ENCODE measurements around the gene MGARP.
"Not testable (repeated sequence)": the region's sequence is repeated elsewhere in the genome, so short reads cannot be mapped to it uniquely, and the experiment has no call there.

The MGARP gene

GRCh38 chr4:139279760-139280620 is at the start of gene MGARP:
Gene MGARP (minus strand): TSS chr4:139280225. CDS start chr4:139280158, 67 bp downstream.
- no peak for FAIRE-seq

- FAIRE-seq, result no peak
These were observed 49.7 kb upstream of the MGARP start for GRCh38 chr4:139329665-139330200.

GRCh38 chr4:139324620-139325019 is 44.6 kb upstream of the MGARP start:
- no peak for FAIRE-seq

- not testable (repeated sequence) for FAIRE-seq
These were observed 42.5 kb upstream of the MGARP start for GRCh38 chr4:139322541-139322940.

- not testable (repeated sequence) for FAIRE-seq
These were observed 42.0 kb upstream of the MGARP start for GRCh38 chr4:139322070-139322469.

GRCh38 chr4:139319571-139319970 is 39.5 kb upstream of the MGARP start:
- no peak for FAIRE-seq

- no peak for FAIRE-seq
These were observed 37.6 kb upstream of the MGARP start for GRCh38 chr4:139317635-139318034.

- FAIRE-seq, result no peak
These were observed 36.7 kb upstream of the MGARP start for GRCh38 chr4:139316733-139317132.

- FAIRE-seq, result no peak
These were observed 35.2 kb upstream of the MGARP start for GRCh38 chr4:139315221-139315675.

GRCh38 chr4:139314047-139314800 is 34.2 kb upstream of the MGARP start:
- no peak for FAIRE-seq

GRCh38 chr4:139313414-139313813 is 33.4 kb upstream of the MGARP start:
- not testable (repeated sequence) for FAIRE-seq

- no peak for FAIRE-seq
These were observed 32.7 kb upstream of the MGARP start for GRCh38 chr4:139312552-139313332.

- no peak for FAIRE-seq
These were observed 31.9 kb upstream of the MGARP start for GRCh38 chr4:139311909-139312308.

- no peak for FAIRE-seq
These were observed 24.9 kb upstream of the MGARP start for GRCh38 chr4:139304920-139305319.

- no peak for FAIRE-seq
These were observed 22.0 kb upstream of the MGARP start, which contains the start of gene NDUFC1 for GRCh38 chr4:139301821-139302611. Gene NDUFC1 (minus strand): TSS chr4:139302477. CDS start chr4:139295798, 6,679 bp downstream.

GRCh38 chr4:139301113-139301820 is 21.2 kb upstream of the MGARP start, which contains the start of gene NAA15:
Gene NAA15 (plus strand): TSS chr4:139301505. CDS start chr4:139301778, 273 bp downstream.
- FAIRE-seq, result peak; percentile 94

- FAIRE-seq, result no peak
These were observed 20.5 kb upstream of the MGARP start for GRCh38 chr4:139300431-139301112.

- no peak for FAIRE-seq
These were observed 19.5 kb upstream of the MGARP start for GRCh38 chr4:139299536-139299935.

- no peak for FAIRE-seq
These were observed 17.0 kb upstream of the MGARP start for GRCh38 chr4:139297001-139297410.

- FAIRE-seq, result no peak
These were observed 15.9 kb upstream of the MGARP start for GRCh38 chr4:139295942-139296299.

Measured in TTC549 (cell line).